Measurements from ENCODE around the gene PNMA6A. TPM values are rescaled to one million over a fixed set of nuclear protein-coding genes. Genes with fewer than 3 reads are reported as not detected.

Gene PNMA6A
- polyA plus RNA-seq, 1 of the 3 experiments (the other 2 are of a cell fraction): 0.81 TPM

GRCh38 chrX:153030801-153031200 is 41.5 kb upstream of the PNMA6A start:
- H3K27ac ChIP-seq (ENCODE audit: low read depth in 2 of 2, low read length in 1 of 2): no peak overlapping the region
- 54% methylated on average over 5 of the region's 12 CpGs for WGBS (ENCODE audit: low lambda C conversion rate)
- no peaks in the 10 kb centered on the region for H4K20me1 ChIP-seq (ENCODE audit: insufficient read depth)
- H3K27me3 ChIP-seq (ENCODE audit: insufficient read depth): peaks cover 22% of the 10 kb centered on the region
- no peaks in the 10 kb centered on the region for H3K79me2 ChIP-seq (ENCODE audit: insufficient read depth)
- H3K9ac ChIP-seq: no peak overlapping the region
- no peaks in the 10 kb centered on the region for H3F3A ChIP-seq (replicated peaks; ENCODE audit: insufficient read depth)
- ChIA-PET CTCF (no interaction called here), POLR2A (no interaction called here)
- no peaks in the 10 kb centered on the region; a peak in 1 of 4 replicates for H3K4me1 ChIP-seq (ENCODE audit: control insufficient read depth in 1 of 2, insufficient read depth in 2 of 2, low read depth in 1 of 2, low read length in 1 of 2)
- no peak for TF ChIP-seq YY1 (IDR thresholded peaks at IDR 0.05; ENCODE audit: low read depth)
- no peak for TF ChIP-seq USF2 (IDR thresholded peaks at IDR 0.05; ENCODE audit: borderline replicate concordance, low read depth, low read length)
- no peak for TF ChIP-seq TAF1 (IDR thresholded peaks at IDR 0.05; ENCODE audit: borderline replicate concordance, low read depth, low read length)
- no peak for TF ChIP-seq USF1 (IDR thresholded peaks at IDR 0.05; ENCODE audit: borderline replicate concordance, low read depth)
- TF ChIP-seq JUND (IDR thresholded peaks at IDR 0.05): no peak
- no peak for TF ChIP-seq SIN3A (IDR thresholded peaks at IDR 0.05; ENCODE audit: borderline replicate concordance, low read depth, low read length)
- no peak for TF ChIP-seq NFIC (IDR thresholded peaks at IDR 0.05; ENCODE audit: borderline replicate concordance)
- H3K36me3 ChIP-seq (replicated peaks in 1 of 2; ENCODE audit: control insufficient read depth in 1 of 2, insufficient read depth in 2 of 2, low read length in 1 of 2): no peaks in the 10 kb centered on the region
- H3K9me2 ChIP-seq: no peaks in the 10 kb centered on the region
- no peak overlapping the region for H2AFZ ChIP-seq (ENCODE audit: low read depth)
- H3K9me3 ChIP-seq: no peaks in the 10 kb centered on the region
- H3K4me2 ChIP-seq: no peak overlapping the region
- no peak for DNase-seq
- H3K4me3 ChIP-seq (ENCODE audit: low read depth in 2 of 2, low read length in 1 of 2): no peak overlapping the region

GRCh38 chrX:153032397-153033118 is 39.7 kb upstream of the PNMA6A start:
- DNase-seq: peak; percentile 89
- peaks cover 18% of the 10 kb centered on the region for H3K27me3 ChIP-seq (ENCODE audit: insufficient read depth)
- no peaks in the 10 kb centered on the region for H3K79me2 ChIP-seq (ENCODE audit: insufficient read depth)
- H3K4me3 ChIP-seq (ENCODE audit: low read depth in 2 of 2, low read length in 1 of 2): no peak overlapping the region; a peak in 1 of 4 replicates
- H3K9me2 ChIP-seq: no peaks in the 10 kb centered on the region
- H2AFZ ChIP-seq (ENCODE audit: low read depth): peak overlapping the region; percentile 74; the same call in 1 of the 2 replicates
- H3K9me3 ChIP-seq: no peaks in the 10 kb centered on the region
- no peak overlapping the region for H3K27ac ChIP-seq (ENCODE audit: low read depth in 2 of 2, low read length in 1 of 2)
- 68% methylated on average over 28 of the region's 64 CpGs for WGBS (ENCODE audit: low lambda C conversion rate)
- TF ChIP-seq SIN3A (IDR thresholded peaks at IDR 0.05; ENCODE audit: borderline replicate concordance, low read depth, low read length) (no peak), CTCF (IDR thresholded peaks at IDR 0.05) (peak; percentile 77), SMC3 (IDR thresholded peaks at IDR 0.05; ENCODE audit: low read depth, low read length) (peak; percentile 76), RAD21 (IDR thresholded peaks at IDR 0.05; ENCODE audit: low read length) (peak; percentile 87), FOXM1 (IDR thresholded peaks at IDR 0.05; ENCODE audit: low read depth) (no peak), FOXJ3 (CRISPR knock-in tag; IDR thresholded peaks at IDR 0.05) (0 out of 2 replicates have a peak, but pooled peaks have one; percentile 22)
- ChIA-PET CTCF (interaction anchor here (0.6 to 2.4 kb wide), 45 partner anchors 8 to 522 kb away, joined by 3 to 24 read pairs (median 4); no protein-coding TSS in a partner anchor), POLR2A (no interaction called here)
- no peaks in the 10 kb centered on the region for H3F3A ChIP-seq (replicated peaks; ENCODE audit: insufficient read depth)
- H3K4me2 ChIP-seq: peak overlapping the region; percentile 60; the same call in 1 of the 2 replicates
- H4K20me1 ChIP-seq (ENCODE audit: insufficient read depth): no peaks in the 10 kb centered on the region
- H3K9ac ChIP-seq: no peak overlapping the region
- no peaks in the 10 kb centered on the region; a peak in 1 of 4 replicates for H3K4me1 ChIP-seq (ENCODE audit: control insufficient read depth in 1 of 2, insufficient read depth in 2 of 2, low read depth in 1 of 2, low read length in 1 of 2)
- H3K36me3 ChIP-seq (replicated peaks in 1 of 2; ENCODE audit: control insufficient read depth in 1 of 2, insufficient read depth in 2 of 2, low read length in 1 of 2): no peaks in the 10 kb centered on the region

All from SK-N-SH (cell line).